Measurements from ENCODE around the gene TOX2.

- TF ChIP-seq POLR2A (IDR thresholded peaks at IDR 0.05; ENCODE audit: low read depth, low read length) (no peak), TAF1 (IDR thresholded peaks at IDR 0.05; ENCODE audit: borderline replicate concordance, low read depth, low read length) (no peak), POLR2AphosphoS5 (IDR thresholded peaks at IDR 0.05; ENCODE audit: low read depth, low read length) (no peak)
Observed at GRCh38 chr20:43954704-43955061, 40.0 kb downstream of the TOX2 start.

All from GM12892 (cell line).